Vagina (tissue), 2 donors: Measurements from ENCODE around the gene OVCA2.
A peak's percentile ranks its signal among the peaks of the same experiment; 100 is the strongest.

Experiments
- POLR2A ChIP-seq, 2 donors: fragments of 450-650 bp; IDR thresholded peaks; one replicate each; pipeline ENCODE4 v1.6.1; 2017; ENCODE audit warnings: antibody characterized with exemption in 2 of 2, mild to moderate bottlenecking in 2 of 2, moderate library complexity in 2 of 2
- POLR2AphosphoS5 ChIP-seq, 2 donors: sonication (generic); formaldehyde crosslinking; IDR thresholded peaks; one replicate each; pipeline ENCODE4 v1.9.0; 2017; ENCODE audit warnings: antibody characterized with exemption in 2 of 2, mild to moderate bottlenecking in 2 of 2, low read depth in 1 of 2; ENCODE audit not compliant: insufficient read depth in 1 of 2
- TF ChIP-seq, protein P1 (sequence below), 3 experiments: fragments of 450-650 bp in 2 of 3; fragments of 200-600 bp in 1 of 3; sonication (generic) in 1 of 3; IDR thresholded peaks; one replicate each; pipeline ENCODE4 v1.5.1; 2017 to 2019; ENCODE audit warnings: antibody characterized with exemption in 3 of 3, mild to moderate bottlenecking in 2 of 3, moderate library complexity in 2 of 3

DNA sequence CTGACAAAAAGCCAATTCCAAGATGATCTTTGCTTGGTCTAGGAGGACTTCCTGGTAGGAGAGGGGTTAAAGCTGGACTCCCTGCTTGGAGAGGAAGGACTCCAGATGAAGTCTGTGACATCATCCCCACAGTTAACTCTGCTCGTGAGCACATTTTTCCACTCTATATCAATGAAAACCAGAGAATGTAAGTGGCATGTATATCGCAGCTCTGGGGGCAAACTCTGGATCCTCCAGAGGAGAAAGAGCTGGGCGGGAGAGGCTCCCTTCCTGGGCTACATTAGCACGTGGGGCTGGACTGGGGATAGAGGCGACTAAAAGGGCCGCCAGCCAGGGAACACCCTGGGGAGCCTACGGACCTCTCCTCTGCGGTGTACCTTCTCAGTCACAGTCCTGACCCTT, 47.2 kb downstream of the OVCA2 start:
- TF ChIP-seq, protein P1, sequence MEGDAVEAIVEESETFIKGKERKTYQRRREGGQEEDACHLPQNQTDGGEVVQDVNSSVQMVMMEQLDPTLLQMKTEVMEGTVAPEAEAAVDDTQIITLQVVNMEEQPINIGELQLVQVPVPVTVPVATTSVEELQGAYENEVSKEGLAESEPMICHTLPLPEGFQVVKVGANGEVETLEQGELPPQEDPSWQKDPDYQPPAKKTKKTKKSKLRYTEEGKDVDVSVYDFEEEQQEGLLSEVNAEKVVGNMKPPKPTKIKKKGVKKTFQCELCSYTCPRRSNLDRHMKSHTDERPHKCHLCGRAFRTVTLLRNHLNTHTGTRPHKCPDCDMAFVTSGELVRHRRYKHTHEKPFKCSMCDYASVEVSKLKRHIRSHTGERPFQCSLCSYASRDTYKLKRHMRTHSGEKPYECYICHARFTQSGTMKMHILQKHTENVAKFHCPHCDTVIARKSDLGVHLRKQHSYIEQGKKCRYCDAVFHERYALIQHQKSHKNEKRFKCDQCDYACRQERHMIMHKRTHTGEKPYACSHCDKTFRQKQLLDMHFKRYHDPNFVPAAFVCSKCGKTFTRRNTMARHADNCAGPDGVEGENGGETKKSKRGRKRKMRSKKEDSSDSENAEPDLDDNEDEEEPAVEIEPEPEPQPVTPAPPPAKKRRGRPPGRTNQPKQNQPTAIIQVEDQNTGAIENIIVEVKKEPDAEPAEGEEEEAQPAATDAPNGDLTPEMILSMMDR (IDR thresholded peaks at IDR 0.05), result no peak
- TF ChIP-seq POLR2A (IDR thresholded peaks at IDR 0.05), result no peak
- TF ChIP-seq POLR2AphosphoS5 (IDR thresholded peaks at IDR 0.05; ENCODE audit: insufficient read depth in 1 of 2, low read depth in 1 of 2), result peak in 1 of 2 donors; percentile 18
